Immature natural killer cell (primary cell): ENCODE results near the gene SH2B2. TPM values are rescaled to one million over a fixed set of nuclear protein-coding genes. Genes with fewer than 3 reads are reported as not detected.
A peak's percentile ranks its signal among the peaks of the same experiment; 100 is the strongest.

Experiments
- DNase-seq, 3 donors: peaks; one replicate each; pipeline ENCODE4 v3.0.0; 2022; ENCODE audit warnings: mixed read lengths in 1 of 3
- H3K27ac Mint-ChIP-seq, 6 donors: one replicate each; pipeline ENCODE4 v1.8.0; 2020; ENCODE audit warnings: mixed read lengths in 6 of 6, mild to moderate bottlenecking in 5 of 6, inconsistent platforms in 4 of 6, moderate library complexity in 3 of 6
- H3K27me3 Mint-ChIP-seq, 3 donors: one replicate each; pipeline ENCODE4 v1.8.0; 2020 to 2021; ENCODE audit warnings: low read depth in 3 of 3, mild to moderate bottlenecking in 3 of 3, mixed read lengths in 3 of 3, moderate library complexity in 3 of 3, inconsistent platforms in 1 of 3
- H3K36me3 Mint-ChIP-seq, 3 donors: one replicate each; pipeline ENCODE4 v1.8.0; 2020; ENCODE audit warnings: mixed read lengths in 3 of 3, inconsistent platforms in 2 of 3, mild to moderate bottlenecking in 2 of 3
- H3K4me1 Mint-ChIP-seq, 2 donors: one replicate each; pipeline ENCODE4 v1.8.0; 2020; ENCODE audit warnings: inconsistent platforms in 2 of 2, mild to moderate bottlenecking in 2 of 2, mixed read lengths in 2 of 2, moderate library complexity in 1 of 2
- H3K4me3 Mint-ChIP-seq, 5 donors: one replicate each; pipeline ENCODE4 v1.8.0; 2020; ENCODE audit warnings: mild to moderate bottlenecking in 5 of 5, mixed read lengths in 5 of 5, inconsistent platforms in 3 of 5, moderate library complexity in 3 of 5
- H3K9me3 Mint-ChIP-seq, 6 donors: one replicate each; pipeline ENCODE4 v1.8.0; 2020; ENCODE audit warnings: mild to moderate bottlenecking in 6 of 6, mixed read lengths in 6 of 6, inconsistent platforms in 4 of 6, moderate library complexity in 3 of 6
- polyA plus RNA-seq, 3 donors: library from polyadenylated mRNA; unstranded; fragments of 300-500 nt; fragmentation: Illumina TruSeq; gene quantifications; one replicate each; pipeline ENCODE4 v1.2.3, GENCODE V29; 2021

SH2B2 gene
- polyA plus RNA-seq, 3 donors from 2014 or later: 1.1 TPM; not detected in 2

GRCh38 chr7:102255501-102255900 lies 31.2 kb upstream of the SH2B2 start:
- H3K4me1 Mint-ChIP-seq: peaks cover 3 to 6% of the 10 kb centered on the region in 2 donors
- no peak overlapping the region for H3K4me3 Mint-ChIP-seq
- peaks cover 1 to 2% (median 2%) of the 10 kb centered on the region in 3 donors for H3K36me3 Mint-ChIP-seq
- peaks cover 0 to 2% (median 0%) of the 10 kb centered on the region in 3 donors for H3K27me3 Mint-ChIP-seq
- no peak for DNase-seq
- no peak overlapping the region for H3K27ac Mint-ChIP-seq
- H3K9me3 Mint-ChIP-seq: no peaks in the 10 kb centered on the region

DNA sequence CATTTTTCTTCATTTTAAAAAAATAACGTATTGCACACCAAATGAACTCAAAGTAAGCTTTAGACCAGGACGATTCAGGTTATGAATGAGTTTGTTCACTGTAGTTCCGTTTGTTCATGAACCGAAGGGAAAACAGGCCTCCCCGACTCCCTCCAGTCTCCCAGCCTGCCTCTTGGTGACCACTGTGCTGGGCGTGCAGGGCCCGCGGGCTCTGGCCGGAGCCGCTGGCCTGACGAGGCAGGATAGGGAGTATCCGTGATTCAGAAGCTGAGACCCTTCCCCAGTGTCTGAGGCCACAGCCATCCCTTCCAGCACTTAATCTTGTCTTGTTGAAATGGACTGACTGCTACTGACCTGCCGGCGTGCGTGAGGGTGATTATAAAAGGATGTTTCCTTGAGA lies 30.8 kb upstream of the SH2B2 start:
- Mint-ChIP-seq H3K9me3 (no peaks in the 10 kb centered on the region), H3K4me3 (no peak overlapping the region), H3K36me3 (no peaks in the 10 kb centered on the region), H3K4me1 (peaks cover 3 to 6% of the 10 kb centered on the region in 2 donors), H3K27me3 (peaks cover 0 to 4% (median 0%) of the 10 kb centered on the region in 3 donors), H3K27ac (no peak overlapping the region)
- no peak for DNase-seq

DNA sequence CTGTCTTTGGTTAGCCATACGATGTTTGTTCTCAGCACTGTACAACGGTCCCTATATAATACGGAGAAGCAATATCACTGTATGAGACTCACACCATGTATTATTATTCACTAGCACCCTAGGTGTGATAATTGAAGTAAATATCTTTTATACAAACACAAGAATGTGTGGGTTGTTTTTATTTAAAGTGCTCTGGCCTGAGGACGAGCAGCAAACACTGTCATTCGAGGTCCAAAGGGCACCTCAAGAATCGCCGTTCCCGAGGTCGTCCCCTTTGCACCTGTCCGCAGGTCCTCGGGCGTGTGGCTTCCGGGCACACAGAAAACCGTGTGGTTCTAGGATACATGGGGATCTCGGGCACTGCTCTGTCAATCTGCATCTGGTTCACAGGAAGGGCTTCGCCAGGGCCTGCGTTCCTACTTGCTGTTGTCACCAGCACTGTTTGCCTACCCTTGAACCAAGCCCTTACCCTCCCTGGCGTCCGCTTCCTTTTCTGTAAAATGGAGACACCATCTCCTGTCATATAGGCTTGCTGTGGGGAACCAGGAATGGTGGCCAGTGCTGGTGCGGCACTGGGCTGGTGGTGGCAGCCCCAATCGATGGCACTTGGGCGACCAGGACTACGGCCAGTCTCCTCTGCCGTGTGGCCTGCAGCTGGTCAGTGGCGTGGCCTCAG lies 28.5 kb upstream of the SH2B2 start:
- Mint-ChIP-seq H3K27me3 (peaks cover 0 to 2% (median 0%) of the 10 kb centered on the region in 3 donors), H3K4me3 (no peak overlapping the region), H3K9me3 (no peaks in the 10 kb centered on the region), H3K27ac (no peak overlapping the region), H3K36me3 (no peaks in the 10 kb centered on the region), H3K4me1 (no peaks in the 10 kb centered on the region)
- DNase-seq: no peak

DNA sequence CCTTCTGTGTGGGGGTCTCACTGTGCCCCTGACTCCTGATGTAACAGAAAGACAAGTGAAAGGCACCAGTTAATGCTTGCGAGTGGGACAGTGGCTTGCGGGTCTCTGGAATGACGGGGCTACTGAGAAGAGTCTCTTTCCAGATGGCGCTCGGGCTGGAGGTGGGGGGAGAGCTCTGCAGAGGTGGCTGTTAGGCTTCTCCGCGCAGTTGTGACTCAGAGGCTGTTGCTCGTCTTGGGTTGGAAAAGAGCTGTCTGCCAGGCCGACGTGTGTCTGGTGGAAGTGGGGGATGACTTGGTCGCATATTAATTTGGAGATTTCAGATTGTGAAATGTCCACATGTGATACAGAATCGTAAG lies 27.9 kb upstream of the SH2B2 start:
- Mint-ChIP-seq H3K27ac (no peak overlapping the region), H3K4me1 (no peaks in the 10 kb centered on the region), H3K36me3 (no peaks in the 10 kb centered on the region), H3K9me3 (no peaks in the 10 kb centered on the region), H3K27me3 (peaks cover 0 to 2% (median 0%) of the 10 kb centered on the region in 3 donors), H3K4me3 (no peak overlapping the region)
- DNase-seq: no peak

DNA sequence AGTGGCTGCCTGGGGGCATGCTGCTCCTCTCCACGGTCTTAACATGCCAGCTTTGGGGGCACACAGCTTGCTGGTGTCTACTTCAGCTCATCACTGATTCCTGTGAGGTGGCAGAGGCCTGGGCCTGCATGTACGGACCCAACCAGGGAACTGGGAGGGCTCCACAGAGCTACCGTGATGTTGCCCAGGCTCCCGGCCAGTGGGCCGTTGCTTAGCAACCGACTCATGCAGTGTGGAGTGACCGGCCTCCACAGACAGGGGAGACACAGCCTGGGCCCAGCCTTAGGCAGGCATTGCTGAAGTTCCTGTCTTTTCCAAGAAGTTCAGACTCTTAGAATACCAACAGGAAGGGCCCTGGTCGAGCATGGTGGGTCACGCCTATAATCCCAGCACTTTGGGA lies 25.8 kb upstream of the SH2B2 start:
- no peak for DNase-seq
- H3K9me3 Mint-ChIP-seq: no peaks in the 10 kb centered on the region

DNA sequence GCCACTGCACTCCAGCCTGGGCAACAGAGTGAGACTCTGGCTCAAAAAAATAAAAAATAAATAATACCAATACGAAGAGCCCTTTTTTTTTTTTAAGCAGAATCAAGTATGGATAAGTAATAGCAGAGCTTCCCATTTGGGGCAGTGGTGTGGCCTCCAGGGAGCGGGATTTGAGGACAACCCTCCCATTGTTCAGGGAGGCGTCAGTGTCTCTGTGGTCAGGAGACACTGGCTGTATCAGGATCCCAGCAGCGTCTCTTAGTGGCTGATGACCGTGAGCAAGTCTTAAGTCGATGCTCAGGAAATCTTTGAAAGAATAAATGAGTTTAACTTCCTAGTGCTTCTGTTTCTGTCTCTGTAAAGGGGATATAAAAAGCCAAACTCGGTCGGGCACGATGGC lies 25.2 kb upstream of the SH2B2 start:
- no peak for DNase-seq
- Mint-ChIP-seq H3K4me1 (no peaks in the 10 kb centered on the region), H3K36me3 (no peaks in the 10 kb centered on the region), H3K27me3 (peaks cover 0 to 4% (median 2%) of the 10 kb centered on the region in 3 donors), H3K9me3 (no peaks in the 10 kb centered on the region), H3K4me3 (no peak overlapping the region), H3K27ac (peak overlapping the region in 1 of 6 donors; percentile 77)

More for the DNA sequence above, 25.8 kb upstream of the SH2B2 start:
- peaks cover 0 to 4% (median 2%) of the 10 kb centered on the region in 3 donors for H3K27me3 Mint-ChIP-seq
- no peak overlapping the region for H3K27ac Mint-ChIP-seq
- no peaks in the 10 kb centered on the region for H3K4me1 Mint-ChIP-seq
- no peak overlapping the region for H3K4me3 Mint-ChIP-seq
- H3K36me3 Mint-ChIP-seq: no peaks in the 10 kb centered on the region

DNA sequence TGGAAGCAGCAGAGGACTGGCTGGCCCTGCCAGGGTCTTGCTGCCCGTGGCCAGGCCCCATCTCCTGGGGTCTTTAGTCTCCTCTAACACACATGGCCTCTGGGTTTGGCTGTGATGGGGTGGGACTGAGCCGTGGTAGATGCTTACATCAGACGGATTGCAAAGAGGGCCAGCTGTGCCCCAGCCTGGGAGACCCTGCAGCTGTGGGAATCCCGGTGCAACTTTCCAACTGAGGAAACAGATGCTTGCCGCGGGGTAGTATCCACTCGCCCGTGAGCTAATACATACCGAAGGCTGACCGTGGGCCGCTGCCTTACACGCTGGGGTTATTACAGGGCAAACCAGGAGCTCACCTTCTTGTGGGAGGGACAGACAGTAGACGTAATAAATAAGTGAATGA lies 24.1 kb upstream of the SH2B2 start:
- Mint-ChIP-seq H3K27ac (no peak overlapping the region), H3K4me1 (no peaks in the 10 kb centered on the region), H3K36me3 (no peaks in the 10 kb centered on the region), H3K27me3 (peaks cover 0 to 4% (median 2%) of the 10 kb centered on the region in 3 donors), H3K9me3 (no peaks in the 10 kb centered on the region), H3K4me3 (no peak overlapping the region)
- no peak for DNase-seq

- Mint-ChIP-seq H3K4me1 (no peaks in the 10 kb centered on the region), H3K4me3 (no peak overlapping the region), H3K27ac (peak overlapping the region in 1 of 6 donors; percentile 22), H3K9me3 (no peaks in the 10 kb centered on the region), H3K36me3 (no peaks in the 10 kb centered on the region), H3K27me3 (peaks cover 2 to 4% (median 4%) of the 10 kb centered on the region in 3 donors)
- DNase-seq: no peak
Observed at GRCh38 chr7:102264367-102264891, 22.2 kb upstream of the SH2B2 start.

DNA sequence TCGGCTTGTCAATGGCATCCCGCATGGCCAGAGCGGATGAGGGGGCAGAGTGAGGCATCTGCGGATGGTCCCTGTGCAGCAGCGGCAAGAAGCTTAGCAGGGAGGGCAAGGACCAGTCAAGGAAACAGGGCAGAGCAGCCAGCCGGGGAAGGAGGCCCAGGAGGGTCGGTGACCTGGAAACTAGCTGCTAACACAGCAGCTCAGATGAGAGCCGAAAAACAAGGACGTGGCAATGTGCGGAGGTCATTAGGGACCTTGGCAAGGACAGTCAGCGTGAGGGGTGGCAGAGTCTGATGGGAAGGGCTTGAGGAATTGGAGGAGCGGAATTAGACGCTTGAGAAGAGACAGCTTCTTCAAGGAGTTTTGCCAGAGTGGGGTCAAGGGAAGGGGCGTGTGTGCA lies 20.1 kb upstream of the SH2B2 start:
- H3K4me1 Mint-ChIP-seq: no peaks in the 10 kb centered on the region
- no peaks in the 10 kb centered on the region for H3K9me3 Mint-ChIP-seq

DNA sequence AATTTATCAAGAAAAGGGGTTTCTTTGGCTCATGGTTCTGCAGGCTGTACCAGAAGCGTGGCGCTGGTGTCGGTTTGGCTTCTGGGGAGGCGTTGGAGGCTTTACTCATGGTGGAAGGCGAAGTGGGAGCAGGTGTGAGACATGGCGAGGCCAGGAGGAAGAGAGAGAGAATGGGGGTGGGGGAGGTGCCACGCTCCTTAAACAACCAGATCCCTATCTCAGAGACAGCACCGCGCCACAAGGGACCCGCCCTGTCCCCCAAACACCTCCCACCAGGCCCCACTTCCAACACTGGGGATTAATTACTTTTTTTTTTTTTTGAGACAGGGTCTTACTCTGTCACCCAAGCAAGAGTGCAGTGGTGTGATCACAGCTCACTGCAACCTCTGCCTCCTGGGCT lies 18.0 kb upstream of the SH2B2 start:
- H3K9me3 Mint-ChIP-seq: no peaks in the 10 kb centered on the region
- no peak for DNase-seq
- H3K4me3 Mint-ChIP-seq: no peak overlapping the region
- peak overlapping the region in 1 of 6 donors; percentile 4 for H3K27ac Mint-ChIP-seq
- no peaks in the 10 kb centered on the region for H3K4me1 Mint-ChIP-seq
- no peaks in the 10 kb centered on the region for H3K36me3 Mint-ChIP-seq
- H3K27me3 Mint-ChIP-seq: peaks cover 2 to 4% (median 4%) of the 10 kb centered on the region in 3 donors

More for the DNA sequence above, 20.1 kb upstream of the SH2B2 start:
- Mint-ChIP-seq H3K36me3 (no peaks in the 10 kb centered on the region), H3K27ac (no peak overlapping the region), H3K4me3 (no peak overlapping the region), H3K27me3 (peaks cover 2 to 4% (median 2%) of the 10 kb centered on the region in 3 donors)
- no peak for DNase-seq

- Mint-ChIP-seq H3K4me3 (no peak overlapping the region), H3K36me3 (no peaks in the 10 kb centered on the region), H3K9me3 (no peaks in the 10 kb centered on the region), H3K27ac (no peak overlapping the region), H3K27me3 (peaks cover 2 to 4% (median 4%) of the 10 kb centered on the region in 3 donors), H3K4me1 (no peaks in the 10 kb centered on the region)
- DNase-seq: no peak
Observed at GRCh38 chr7:102270178-102270887, 16.3 kb upstream of the SH2B2 start.

DNA sequence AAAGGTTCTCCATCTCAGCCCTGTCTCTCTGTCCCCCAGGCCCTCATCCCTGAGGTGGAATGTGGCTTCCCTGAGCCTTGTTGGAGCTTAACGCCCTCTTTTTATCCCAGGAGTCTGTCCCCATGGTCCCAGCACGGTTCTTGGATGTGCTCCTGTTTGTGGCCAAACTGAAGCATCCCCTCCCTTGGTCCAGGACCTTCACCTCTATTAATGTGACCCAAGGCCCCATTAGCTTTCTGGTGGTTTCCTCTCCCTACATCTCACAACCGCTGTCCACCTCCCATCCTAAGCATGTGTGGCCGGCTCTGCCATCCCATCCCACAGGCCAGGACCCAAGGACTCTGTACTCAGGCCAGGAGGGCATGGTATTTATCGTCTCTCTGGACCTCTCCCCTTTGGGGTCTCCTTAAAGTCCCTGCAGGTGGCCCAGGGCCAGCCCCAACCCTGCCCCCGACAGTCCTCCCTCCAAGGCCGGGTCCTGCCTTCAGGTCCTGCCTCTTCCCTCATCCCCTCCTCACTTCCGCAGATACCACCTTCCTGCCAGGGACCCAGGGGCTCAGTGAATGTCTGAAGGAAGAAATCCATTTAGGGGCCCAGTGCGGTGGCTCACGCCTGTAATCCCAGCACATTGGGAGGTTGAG lies 15.4 kb upstream of the SH2B2 start:
- H3K27ac Mint-ChIP-seq: no peak overlapping the region

DNA sequence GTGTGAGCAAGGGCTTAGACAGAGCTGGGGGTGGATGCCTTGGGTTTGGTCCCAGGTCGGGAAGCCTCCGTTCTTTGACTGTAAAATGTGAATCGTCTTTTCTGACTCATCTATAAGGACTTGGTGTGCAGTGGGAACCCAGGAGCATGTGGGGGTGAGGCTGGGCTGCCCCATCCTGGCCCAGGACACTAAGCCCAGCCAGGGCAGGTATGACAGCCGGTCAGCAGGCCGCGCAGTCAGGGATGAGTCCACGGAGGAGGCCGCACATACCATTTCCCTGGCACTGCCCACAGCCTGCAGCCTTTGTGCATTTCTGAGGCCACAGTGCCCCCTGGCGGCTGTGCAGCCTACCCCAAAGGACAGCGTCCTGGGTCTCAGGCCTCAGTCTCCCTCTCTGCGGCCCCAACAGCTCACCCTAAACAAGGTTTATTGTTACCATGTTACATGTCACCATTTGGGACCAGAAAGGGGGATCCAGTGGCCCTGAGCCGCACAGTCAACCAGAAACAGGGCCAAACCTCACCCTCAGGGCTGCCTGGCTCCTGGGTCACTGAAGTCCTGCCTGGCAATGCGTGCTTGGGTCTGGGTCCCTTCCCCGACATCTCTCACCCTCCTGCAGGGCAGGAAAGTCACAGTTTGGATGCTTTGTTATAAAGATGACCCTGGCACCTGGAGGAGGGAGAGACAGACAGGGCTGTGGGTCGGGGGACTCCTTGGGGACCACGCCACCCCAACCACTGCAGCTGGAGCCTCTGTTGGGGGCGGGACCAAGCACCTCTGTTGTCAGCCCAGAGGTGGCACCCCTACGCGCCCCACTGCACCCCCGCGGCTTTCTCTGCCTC lies 14.4 kb upstream of the SH2B2 start:
- H3K9me3 Mint-ChIP-seq: no peaks in the 10 kb centered on the region
- no peak overlapping the region for H3K4me3 Mint-ChIP-seq
- H3K27ac Mint-ChIP-seq: no peak overlapping the region
- peaks cover 0 to 4% (median 2%) of the 10 kb centered on the region in 3 donors for H3K27me3 Mint-ChIP-seq
- no peaks in the 10 kb centered on the region for H3K4me1 Mint-ChIP-seq
- DNase-seq: peak; percentile 57 to 64 (median 59)
- H3K36me3 Mint-ChIP-seq: no peaks in the 10 kb centered on the region

More for the DNA sequence above, 15.4 kb upstream of the SH2B2 start:
- no peaks in the 10 kb centered on the region for H3K9me3 Mint-ChIP-seq
- H3K4me3 Mint-ChIP-seq: no peak overlapping the region
- DNase-seq: no peak
- peaks cover 0 to 4% (median 2%) of the 10 kb centered on the region in 3 donors for H3K27me3 Mint-ChIP-seq
- no peaks in the 10 kb centered on the region for H3K36me3 Mint-ChIP-seq
- no peaks in the 10 kb centered on the region for H3K4me1 Mint-ChIP-seq
